SK-N-DZ (cell line): ENCODE results near the gene NDUFAF2.
"Not testable (repeated sequence)": the region's sequence is repeated elsewhere in the genome, so short reads cannot be mapped to it uniquely, and the experiment has no call there.

Experiments
- DNase-seq: peaks from one replicate; pipeline ENCODE4 v3.0.0-alpha.2; 2015; ENCODE audit warnings: low spot score

The NDUFAF2 gene

GRCh38 chr5:60992871-60993270 is 47.9 kb downstream of the NDUFAF2 start:
- DNase-seq, result no peak

- no peak for DNase-seq
Observed at GRCh38 chr5:60993425-60993824, 48.4 kb downstream of the NDUFAF2 start.

GRCh38 chr5:60993875-60994571 is 49.0 kb downstream of the NDUFAF2 start:
- no peak for DNase-seq

- no peak for DNase-seq
Observed at GRCh38 chr5:60996368-60996767, 51.4 kb downstream of the NDUFAF2 start.

- no peak for DNase-seq
Observed at GRCh38 chr5:60997721-60998120, 52.7 kb downstream of the NDUFAF2 start.

- DNase-seq, result no peak
Observed at GRCh38 chr5:61000887-61001286, 55.9 kb downstream of the NDUFAF2 start.

GRCh38 chr5:61001647-61002046 is 56.6 kb downstream of the NDUFAF2 start:
- no peak for DNase-seq

- peak; percentile 49 for DNase-seq
Observed at GRCh38 chr5:61002611-61003355, 57.8 kb downstream of the NDUFAF2 start.

- no peak for DNase-seq
Observed at GRCh38 chr5:61004448-61004847, 59.4 kb downstream of the NDUFAF2 start.

GRCh38 chr5:61009907-61010306 is 64.9 kb downstream of the NDUFAF2 start:
- DNase-seq, result no peak

- DNase-seq, result no peak
Observed at GRCh38 chr5:61010467-61011454, 65.8 kb downstream of the NDUFAF2 start.

- DNase-seq, result no peak
Observed at GRCh38 chr5:61018062-61018461, 73.1 kb downstream of the NDUFAF2 start.

GRCh38 chr5:61019642-61020041 is 74.6 kb downstream of the NDUFAF2 start:
- DNase-seq, result no peak

- DNase-seq, result no peak
Observed at GRCh38 chr5:61020415-61020814, 75.4 kb downstream of the NDUFAF2 start.

- DNase-seq, result no peak
Observed at GRCh38 chr5:61023131-61023530, 78.1 kb downstream of the NDUFAF2 start.

GRCh38 chr5:61026004-61026403 is 81.0 kb downstream of the NDUFAF2 start:
- DNase-seq, result peak; percentile 98

- DNase-seq, result no peak
Observed at GRCh38 chr5:61028382-61028781, 83.4 kb downstream of the NDUFAF2 start.

GRCh38 chr5:61029456-61030162 is 84.6 kb downstream of the NDUFAF2 start:
- no peak for DNase-seq

GRCh38 chr5:61030163-61030482 is 85.1 kb downstream of the NDUFAF2 start:
- peak; percentile 66 for DNase-seq

- not testable (repeated sequence) for DNase-seq
Observed at GRCh38 chr5:61031301-61031700, 86.3 kb downstream of the NDUFAF2 start.

GRCh38 chr5:61044545-61044944 is 99.5 kb downstream of the NDUFAF2 start:
- DNase-seq, result no peak
